T-helper 9 cell (primary cell): Measurements from ENCODE around the gene ABO.
"Not testable (repeated sequence)": the region's sequence is repeated elsewhere in the genome, so short reads cannot be mapped to it uniquely, and the experiment has no call there.

Experiments used
- DNase-seq: peaks from one replicate; pipeline ENCODE4 v3.0.0-alpha.2; 2020

The ABO gene

GRCh38 chr9:133286523-133286922, 11.5 kb upstream of the ABO start:
- DNase-seq = no peak

GRCh38 chr9:133285252-133285775, 10.3 kb upstream of the ABO start:
- DNase-seq = no peak

- DNase-seq = no peak
These were observed 9.4 kb upstream of the ABO start for GRCh38 chr9:133284362-133284761.

- not testable (repeated sequence) for DNase-seq
These were observed 8.4 kb upstream of the ABO start for GRCh38 chr9:133283255-133284032.

DNA sequence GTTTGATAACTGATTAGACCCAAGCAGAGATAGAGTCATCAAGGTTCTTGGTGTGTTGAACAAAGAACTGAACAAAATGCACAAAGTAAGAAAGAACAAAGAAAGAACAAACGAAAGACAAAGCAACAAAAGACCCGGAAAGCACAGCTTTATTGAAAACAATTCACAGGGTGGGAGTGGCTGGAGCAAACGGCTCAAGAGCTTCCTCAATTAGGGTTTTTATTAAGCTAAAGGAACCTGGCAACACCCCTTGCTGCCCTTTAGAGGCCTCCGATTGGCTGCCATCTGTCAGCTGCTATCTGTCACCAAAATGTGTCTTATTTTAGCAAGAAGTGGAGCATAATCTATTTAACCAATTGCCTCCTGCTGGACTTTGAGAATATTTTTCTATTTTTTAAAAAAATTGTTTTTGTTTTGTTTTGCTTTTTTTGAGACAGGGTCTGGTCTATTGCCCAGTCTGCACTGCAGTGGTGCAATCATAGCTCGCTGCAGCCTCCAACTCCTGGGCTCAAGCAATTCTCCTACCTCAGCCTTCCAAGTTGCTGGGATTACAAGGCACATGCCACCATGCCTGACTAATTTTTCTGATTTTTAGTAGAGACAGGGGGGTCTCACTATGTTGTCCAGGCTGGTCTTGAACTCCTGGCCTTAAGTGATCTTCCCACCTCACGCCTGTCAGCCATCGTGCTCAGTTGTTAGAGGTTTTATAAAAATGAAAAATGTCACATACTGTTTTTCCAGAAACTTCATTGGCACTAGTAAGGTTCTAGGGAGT, 7.7 kb upstream of the ABO start:
- DNase-seq = no peak

GRCh38 chr9:133280392-133280791, 5.4 kb upstream of the ABO start:
- no peak for DNase-seq

DNA sequence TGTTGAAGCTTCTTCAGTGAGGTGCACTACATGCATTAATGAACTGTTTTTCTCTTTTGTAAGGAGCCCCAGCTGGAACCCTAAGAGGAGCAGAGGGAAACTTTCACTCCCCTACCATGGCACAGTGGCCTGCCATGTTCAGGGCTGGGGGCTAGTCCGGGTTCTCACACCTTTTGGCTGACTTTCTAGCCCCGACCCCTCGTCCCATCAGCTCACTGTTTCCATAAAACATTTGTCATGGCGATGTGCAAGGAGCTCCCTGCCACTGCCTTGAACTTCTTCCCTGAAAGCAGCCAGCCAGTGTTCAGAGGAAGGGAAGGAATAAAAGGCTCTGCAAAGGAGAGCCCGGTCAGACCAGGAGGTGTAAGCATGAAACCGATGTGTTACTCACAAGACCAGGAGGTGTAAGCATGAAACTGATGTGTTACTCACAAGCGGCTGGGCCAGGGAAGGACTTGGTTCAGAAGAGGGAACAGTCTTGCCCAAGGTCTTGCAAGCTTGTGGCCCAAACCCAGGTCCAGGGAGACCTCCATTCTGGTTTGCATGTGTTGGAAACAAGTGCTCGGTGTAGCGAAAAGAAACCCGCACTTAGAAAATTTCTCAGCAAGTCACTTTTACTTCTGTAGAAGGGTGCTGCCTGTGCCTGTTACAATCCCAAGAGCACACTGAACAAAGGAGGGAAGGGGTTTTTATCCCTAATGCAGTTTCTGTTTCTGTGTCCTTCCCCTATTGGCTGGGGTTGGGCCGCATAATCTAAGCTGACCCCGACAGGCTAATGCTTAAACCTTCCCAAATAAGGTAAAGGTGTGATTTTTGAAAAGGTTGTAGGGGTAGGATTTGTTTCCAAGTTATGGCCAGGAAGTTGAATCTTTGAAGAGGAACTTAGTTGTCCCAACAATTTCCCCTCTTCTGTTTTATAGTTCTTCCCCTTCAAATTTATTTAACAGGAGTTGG, 3.4 kb upstream of the ABO start:
- DNase-seq = no peak

- DNase-seq = no peak
These were observed 2.5 kb upstream of the ABO start for GRCh38 chr9:133277467-133277866.

GRCh38 chr9:133276923-133277322, 1.9 kb upstream of the ABO start:
- DNase-seq = no peak

GRCh38 chr9:133276001-133276884, 1.2 kb upstream of the ABO start:
- no peak for DNase-seq

- no peak for DNase-seq
These were observed 531 bp downstream of the ABO start for GRCh38 chr9:133274236-133275104.

- DNase-seq = no peak
These were observed 1.2 kb downstream of the ABO start for GRCh38 chr9:133273819-133274218.

DNA sequence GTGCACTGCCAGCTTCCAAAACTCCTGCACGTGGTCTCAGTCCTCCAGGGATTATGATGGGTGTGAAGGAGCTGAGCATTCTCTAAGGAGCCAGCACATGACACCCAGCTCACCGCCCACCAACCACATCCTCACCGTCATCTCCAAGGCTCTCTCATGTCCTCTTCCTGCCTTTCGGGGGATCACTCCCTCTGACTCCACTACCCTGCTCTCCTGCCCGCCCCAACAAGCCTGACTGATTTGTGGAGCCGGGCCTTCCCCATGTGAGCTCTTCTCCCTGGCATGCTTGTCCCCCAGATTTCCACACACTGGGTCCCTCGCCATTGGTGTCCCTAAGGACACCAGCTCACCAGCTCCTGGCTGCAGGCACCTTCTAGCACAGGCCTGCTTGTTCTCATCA, 1.9 kb downstream of the ABO start:
- DNase-seq = no peak

DNA sequence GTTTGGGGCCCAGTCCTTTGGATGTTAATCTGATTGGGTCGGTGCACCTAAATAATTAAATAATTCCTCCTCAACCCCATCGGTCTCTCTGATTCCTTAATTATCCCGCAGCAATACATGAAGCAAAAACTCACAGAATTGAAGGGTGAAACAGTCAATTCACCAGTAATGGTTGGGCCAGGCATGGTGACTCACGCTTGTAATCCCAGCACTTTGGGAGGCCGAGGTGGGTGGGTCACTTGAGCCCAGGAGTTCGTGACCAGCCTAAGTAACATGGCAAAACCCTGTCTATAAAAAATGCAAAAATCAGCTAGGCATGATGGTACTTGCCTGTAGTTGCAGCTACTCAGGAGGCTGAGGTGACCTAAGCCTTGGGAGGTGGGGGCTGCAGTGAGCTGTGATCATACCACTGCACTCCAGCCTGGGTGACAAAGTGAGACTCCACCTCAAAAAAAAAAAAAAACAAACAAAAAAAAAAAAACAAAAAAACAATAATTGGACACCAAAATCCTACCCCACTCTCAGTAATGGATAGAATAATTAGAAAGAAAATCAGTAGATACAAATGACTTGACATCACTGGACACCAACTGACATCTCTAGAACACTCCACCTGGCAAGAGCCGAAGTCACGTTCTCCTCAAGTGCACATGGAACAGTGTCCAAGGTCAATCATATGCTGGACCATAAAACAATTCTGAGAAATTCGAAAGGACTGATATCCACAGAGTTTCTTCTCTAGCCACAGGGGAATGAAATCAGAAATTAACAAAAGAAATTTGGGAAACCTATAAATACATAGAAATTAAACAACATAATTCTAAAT, 5.3 kb downstream of the ABO start:
- DNase-seq = no peak

- not testable (repeated sequence) for DNase-seq
These were observed 5.9 kb downstream of the ABO start for GRCh38 chr9:133269136-133269535.

GRCh38 chr9:133268335-133269056, 6.5 kb downstream of the ABO start:
- no peak for DNase-seq

GRCh38 chr9:133264235-133264764, 10.7 kb downstream of the ABO start:
- no peak for DNase-seq

GRCh38 chr9:133263557-133263956, 11.4 kb downstream of the ABO start:
- no peak for DNase-seq

DNA sequence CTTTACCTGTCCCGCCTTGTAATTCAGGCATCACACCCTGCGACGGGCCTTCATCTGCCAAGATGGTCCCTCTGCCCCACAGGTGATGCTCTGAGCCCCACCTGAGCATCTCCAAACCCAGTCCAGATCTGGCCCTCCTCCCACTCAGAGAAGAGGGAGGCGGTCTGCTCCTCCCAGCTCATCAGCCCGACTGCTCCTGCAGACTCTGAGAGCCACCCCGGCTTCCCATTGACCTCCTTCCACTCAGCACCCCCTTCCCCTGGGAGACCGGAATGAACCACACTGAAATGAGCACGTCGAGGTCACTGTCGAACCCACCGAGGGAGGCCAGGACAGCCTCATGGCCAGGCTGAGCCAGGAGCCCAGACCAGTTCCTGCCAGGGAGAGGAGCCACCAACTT, 12.8 kb downstream of the ABO start:
- no peak for DNase-seq
